BE2C (cell line): Measurements from ENCODE around the gene FMNL2.

Experiments used
- DNase-seq: peaks from one replicate; pipeline ENCODE4 v3.0.0-alpha.2; 2020
- H3K27me3 ChIP-seq: fragments of 250-450 bp; sonication (Bioruptor Pico); 2 replicates; pipeline ENCODE4 v1.5.1; 2020; ENCODE audit warnings: mild to moderate bottlenecking
- H3K36me3 ChIP-seq: fragments of 250-450 bp; sonication (Bioruptor Pico); 2 replicates; pipeline ENCODE4 v1.5.1; 2020; ENCODE audit warnings: mild to moderate bottlenecking
- H3K4me1 ChIP-seq: fragments of 250-450 bp; sonication (Bioruptor Pico); 2 replicates; pipeline ENCODE4 v1.5.1; 2020
- H3K4me3 ChIP-seq: 2 replicates; pipeline ENCODE4 v1.5.1; 2011; ENCODE audit warnings: low read depth, low read length
- H3K9me3 ChIP-seq: fragments of 250-450 bp; sonication (Bioruptor Pico); 2 replicates; pipeline ENCODE4 v1.5.1; 2020
- CTCF ChIP-seq: IDR thresholded peaks from 2 replicates; pipeline ENCODE4 v1.5.1; 2012; ENCODE audit warnings: mild to moderate bottlenecking, low read depth, low read length

FMNL2 gene

GRCh38 chr2:152394326-152394725, 59.4 kb downstream of the FMNL2 start:
- no peaks in the 10 kb centered on the region for H3K9me3 ChIP-seq
- H3K36me3 ChIP-seq, result no peaks in the 10 kb centered on the region
- no peaks in the 10 kb centered on the region for H3K27me3 ChIP-seq
- no peak for TF ChIP-seq CTCF
- no peak overlapping the region for H3K4me3 ChIP-seq
- no peak for DNase-seq
- H3K4me1 ChIP-seq, result no peaks in the 10 kb centered on the region

GRCh38 chr2:152395103-152395502, 60.1 kb downstream of the FMNL2 start:
- no peak for TF ChIP-seq CTCF
- Histone ChIP-seq H3K4me1 (no peaks in the 10 kb centered on the region), H3K9me3 (no peaks in the 10 kb centered on the region), H3K27me3 (no peaks in the 10 kb centered on the region), H3K4me3 (no peak overlapping the region), H3K36me3 (no peaks in the 10 kb centered on the region)
- no peak for DNase-seq

- Histone ChIP-seq H3K9me3 (no peaks in the 10 kb centered on the region), H3K36me3 (no peaks in the 10 kb centered on the region), H3K4me1 (no peaks in the 10 kb centered on the region), H3K4me3 (no peak overlapping the region), H3K27me3 (no peaks in the 10 kb centered on the region)
- TF ChIP-seq CTCF, result no peak
- DNase-seq, result no peak
Observed at GRCh38 chr2:152395572-152395971, 60.6 kb downstream of the FMNL2 start.

GRCh38 chr2:152396051-152396511, 61.1 kb downstream of the FMNL2 start:
- Histone ChIP-seq H3K9me3 (no peaks in the 10 kb centered on the region), H3K4me3 (no peak overlapping the region), H3K36me3 (no peaks in the 10 kb centered on the region), H3K27me3 (no peaks in the 10 kb centered on the region), H3K4me1 (no peaks in the 10 kb centered on the region)
- TF ChIP-seq CTCF, result no peak
- no peak for DNase-seq

GRCh38 chr2:152396763-152397162, 61.8 kb downstream of the FMNL2 start:
- H3K36me3 ChIP-seq, result no peaks in the 10 kb centered on the region
- H3K4me1 ChIP-seq, result no peaks in the 10 kb centered on the region
- H3K4me3 ChIP-seq, result no peak overlapping the region
- no peaks in the 10 kb centered on the region for H3K9me3 ChIP-seq
- H3K27me3 ChIP-seq, result no peaks in the 10 kb centered on the region
- TF ChIP-seq CTCF, result no peak
- DNase-seq, result no peak

GRCh38 chr2:152399003-152399402, 64.0 kb downstream of the FMNL2 start:
- DNase-seq, result no peak
- Histone ChIP-seq H3K9me3 (no peaks in the 10 kb centered on the region), H3K36me3 (no peaks in the 10 kb centered on the region), H3K4me3 (no peak overlapping the region), H3K27me3 (no peaks in the 10 kb centered on the region), H3K4me1 (no peaks in the 10 kb centered on the region)
- TF ChIP-seq CTCF, result no peak
